ENCODE measurements around the gene GRAMD1B.

GRAMD1B gene

DNA sequence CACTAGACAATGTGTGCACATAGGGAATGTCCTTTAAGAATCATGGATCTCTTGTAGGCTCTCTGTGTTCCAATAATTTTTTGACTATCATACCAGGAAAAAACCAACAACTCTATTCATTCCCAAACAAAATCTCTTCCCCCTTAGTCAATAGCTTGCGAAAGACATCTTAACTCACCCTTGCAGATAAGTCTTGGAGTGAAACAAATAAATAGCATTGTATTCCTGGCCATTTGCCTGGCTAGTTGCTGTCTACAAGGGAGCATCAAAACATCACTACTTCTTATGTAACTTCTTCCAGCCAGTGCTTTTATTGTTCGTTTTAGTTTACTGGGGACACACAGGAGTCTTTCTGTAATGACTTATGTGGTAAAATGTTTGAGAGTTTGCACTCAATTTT lies 194.9 kb downstream of the GRAMD1B start:
- Histone ChIP-seq H3K9me2 (replicated peaks; ENCODE audit: low read depth, low read length) (no peaks in the 10 kb centered on the region), H3F3A (ENCODE audit: low read depth) (no peaks in the 10 kb centered on the region), H3K4me1 (ENCODE audit: insufficient read depth, low read length, poor library complexity, severe bottlenecking) (no peaks in the 10 kb centered on the region), H2AFZ (ENCODE audit: low read length) (no peak overlapping the region), H3K4me2 (ENCODE audit: low read depth, low read length, poor library complexity, severe bottlenecking) (no peak overlapping the region), H3K9me3 (ENCODE audit: insufficient read depth, low read depth, low read length) (no peaks in the 10 kb centered on the region), H4K20me1 (ENCODE audit: insufficient read depth, low read length, poor library complexity, severe bottlenecking) (no peaks in the 10 kb centered on the region), H3K27me3 (ENCODE audit: insufficient read depth, low read length, poor library complexity, severe bottlenecking) (no peaks in the 10 kb centered on the region), H3K9ac (ENCODE audit: low read depth, low read length, poor library complexity, severe bottlenecking) (no peak overlapping the region), H3K36me3 (ENCODE audit: insufficient read depth, low read length) (peaks cover 18% of the 10 kb centered on the region; the same call in 1 of the 2 replicates), H3K4me3 (ENCODE audit: low read length, poor library complexity, severe bottlenecking) (no peak overlapping the region), H3K79me2 (ENCODE audit: insufficient read depth, low read length) (no peaks in the 10 kb centered on the region)
- no peak for TF ChIP-seq EZH2phosphoT487 (IDR thresholded peaks at IDR 0.05; ENCODE audit: borderline replicate concordance)
- TF ChIP-seq, protein P1, sequence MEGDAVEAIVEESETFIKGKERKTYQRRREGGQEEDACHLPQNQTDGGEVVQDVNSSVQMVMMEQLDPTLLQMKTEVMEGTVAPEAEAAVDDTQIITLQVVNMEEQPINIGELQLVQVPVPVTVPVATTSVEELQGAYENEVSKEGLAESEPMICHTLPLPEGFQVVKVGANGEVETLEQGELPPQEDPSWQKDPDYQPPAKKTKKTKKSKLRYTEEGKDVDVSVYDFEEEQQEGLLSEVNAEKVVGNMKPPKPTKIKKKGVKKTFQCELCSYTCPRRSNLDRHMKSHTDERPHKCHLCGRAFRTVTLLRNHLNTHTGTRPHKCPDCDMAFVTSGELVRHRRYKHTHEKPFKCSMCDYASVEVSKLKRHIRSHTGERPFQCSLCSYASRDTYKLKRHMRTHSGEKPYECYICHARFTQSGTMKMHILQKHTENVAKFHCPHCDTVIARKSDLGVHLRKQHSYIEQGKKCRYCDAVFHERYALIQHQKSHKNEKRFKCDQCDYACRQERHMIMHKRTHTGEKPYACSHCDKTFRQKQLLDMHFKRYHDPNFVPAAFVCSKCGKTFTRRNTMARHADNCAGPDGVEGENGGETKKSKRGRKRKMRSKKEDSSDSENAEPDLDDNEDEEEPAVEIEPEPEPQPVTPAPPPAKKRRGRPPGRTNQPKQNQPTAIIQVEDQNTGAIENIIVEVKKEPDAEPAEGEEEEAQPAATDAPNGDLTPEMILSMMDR (conservative IDR thresholded peaks at IDR 0.05; ENCODE audit: low read length), result no peak

DNA sequence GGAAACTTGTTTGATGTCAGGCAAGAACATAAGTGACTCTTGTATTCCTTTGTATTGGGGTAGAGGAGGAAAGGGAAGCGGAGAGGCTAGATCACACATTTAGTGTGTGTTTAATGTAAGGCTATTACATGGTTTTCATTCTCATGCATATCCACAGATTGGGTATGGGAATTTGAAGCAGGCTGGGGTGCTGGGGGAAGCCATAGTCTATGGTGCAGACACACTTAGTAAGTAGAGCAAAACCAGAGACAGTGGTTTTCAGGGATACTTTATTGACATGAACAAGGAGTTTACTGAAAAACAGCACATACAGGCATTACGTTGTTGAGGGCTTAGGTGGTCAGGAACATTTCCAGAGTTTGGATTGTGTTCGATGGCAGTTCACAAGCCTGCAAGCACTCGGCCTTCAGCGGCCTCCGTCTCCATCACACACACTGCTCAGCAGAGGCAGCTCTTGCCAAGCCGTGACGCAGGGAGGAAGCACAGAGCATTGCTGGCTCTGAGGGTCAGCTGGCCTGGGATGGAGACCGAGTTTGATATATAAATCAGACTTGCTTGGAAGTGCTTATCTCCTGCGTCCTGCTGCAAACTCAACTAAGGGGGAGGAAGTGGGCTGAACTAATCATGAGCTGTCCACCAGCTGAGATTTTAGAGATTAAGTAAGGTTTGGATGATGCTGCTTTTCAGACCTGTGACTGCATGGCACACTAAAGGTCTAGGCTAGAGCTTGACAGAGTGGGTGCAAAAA lies 199.0 kb downstream of the GRAMD1B start:
- Histone ChIP-seq H3K27me3 (ENCODE audit: insufficient read depth, low read length, poor library complexity, severe bottlenecking) (no peaks in the 10 kb centered on the region), H3F3A (ENCODE audit: low read depth) (no peaks in the 10 kb centered on the region), H3K4me3 (ENCODE audit: low read length, poor library complexity, severe bottlenecking) (no peak overlapping the region), H3K9me3 (ENCODE audit: insufficient read depth, low read depth, low read length) (no peaks in the 10 kb centered on the region), H4K20me1 (ENCODE audit: insufficient read depth, low read length, poor library complexity, severe bottlenecking) (no peaks in the 10 kb centered on the region), H3K79me2 (ENCODE audit: insufficient read depth, low read length) (no peaks in the 10 kb centered on the region), H3K4me1 (ENCODE audit: insufficient read depth, low read length, poor library complexity, severe bottlenecking) (no peaks in the 10 kb centered on the region), H3K9me2 (replicated peaks; ENCODE audit: low read depth, low read length) (no peaks in the 10 kb centered on the region), H3K4me2 (ENCODE audit: low read depth, low read length, poor library complexity, severe bottlenecking) (no peak overlapping the region), H3K36me3 (ENCODE audit: insufficient read depth, low read length) (no peaks in the 10 kb centered on the region; the same call in 1 of the 2 replicates), H3K9ac (ENCODE audit: low read depth, low read length, poor library complexity, severe bottlenecking) (no peak overlapping the region), H2AFZ (ENCODE audit: low read length) (no peak overlapping the region)
- TF ChIP-seq, protein P1 (conservative IDR thresholded peaks at IDR 0.05; ENCODE audit: low read length), result no peak
- no peak for TF ChIP-seq EZH2phosphoT487 (IDR thresholded peaks at IDR 0.05; ENCODE audit: borderline replicate concordance)

- Histone ChIP-seq H3K9me3 (ENCODE audit: insufficient read depth, low read depth, low read length) (no peaks in the 10 kb centered on the region), H3K4me2 (ENCODE audit: low read depth, low read length, poor library complexity, severe bottlenecking) (no peak overlapping the region), H3K27me3 (ENCODE audit: insufficient read depth, low read length, poor library complexity, severe bottlenecking) (no peaks in the 10 kb centered on the region), H2AFZ (ENCODE audit: low read length) (no peak overlapping the region), H3K4me3 (ENCODE audit: low read length, poor library complexity, severe bottlenecking) (no peak overlapping the region), H3K4me1 (ENCODE audit: insufficient read depth, low read length, poor library complexity, severe bottlenecking) (no peaks in the 10 kb centered on the region), H3K9me2 (replicated peaks; ENCODE audit: low read depth, low read length) (no peaks in the 10 kb centered on the region), H3F3A (ENCODE audit: low read depth) (no peaks in the 10 kb centered on the region), H3K9ac (ENCODE audit: low read depth, low read length, poor library complexity, severe bottlenecking) (no peak overlapping the region), H3K79me2 (ENCODE audit: insufficient read depth, low read length) (no peaks in the 10 kb centered on the region), H4K20me1 (ENCODE audit: insufficient read depth, low read length, poor library complexity, severe bottlenecking) (no peaks in the 10 kb centered on the region), H3K36me3 (ENCODE audit: insufficient read depth, low read length) (no peaks in the 10 kb centered on the region; the same call in 1 of the 2 replicates)
- TF ChIP-seq, protein P1 (conservative IDR thresholded peaks at IDR 0.05; ENCODE audit: low read length), result no peak
- no peak for TF ChIP-seq EZH2phosphoT487 (IDR thresholded peaks at IDR 0.05; ENCODE audit: borderline replicate concordance)
Observed at GRCh38 chr11:123630126-123630608, 200.1 kb downstream of the GRAMD1B start.

Data from Loucy (cell line).